Measurements from ENCODE around the gene TTC13.

DNA sequence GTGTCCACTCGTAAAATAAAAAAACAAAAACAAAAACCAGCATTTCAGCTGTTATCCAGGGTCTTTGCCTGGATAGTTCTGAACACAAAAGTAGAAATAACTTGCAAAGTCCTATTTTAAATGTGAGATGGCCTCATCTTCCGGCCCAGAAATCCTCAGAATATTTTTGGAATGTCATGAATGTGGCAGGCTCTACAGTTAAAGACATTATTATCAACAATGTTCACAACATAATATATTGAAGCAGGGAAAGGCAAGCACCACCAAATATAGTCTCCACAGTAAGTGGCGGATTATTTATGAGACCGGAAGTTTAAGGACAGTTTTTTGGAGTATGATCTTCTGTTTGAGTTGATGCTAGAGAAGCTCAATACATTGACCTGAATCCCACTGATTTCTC, 109.2 kb downstream of the TTC13 start:
- TF ChIP-seq CTCF (IDR thresholded peaks at IDR 0.05; ENCODE audit: poor library complexity) (no peak), EZH2 (IDR thresholded peaks at IDR 0.05; ENCODE audit: borderline replicate concordance) (no peak)
